HAP-1 (cell line): Measurements from ENCODE around the gene TPPP3.
A peak's percentile ranks its signal among the peaks of the same experiment; 100 is the strongest.

Experiments used
- DNase-seq, 2 experiments: peaks; one replicate each; pipeline ENCODE4 v3.0.0-alpha.2; 2016 to 2020; ENCODE audit warnings: low spot score in 2 of 2
- H3K27me3 ChIP-seq: fragments of 250-450 bp; sonication (Bioruptor Pico); 2 replicates; pipeline ENCODE4 v1.5.1; 2020; ENCODE audit warnings: low read depth, mild to moderate bottlenecking, moderate library complexity
- H3K36me3 ChIP-seq: fragments of 250-450 bp; sonication (Bioruptor Pico); replicated peaks from 2 replicates; pipeline ENCODE4 v1.5.1; 2020; ENCODE audit warnings: mild to moderate bottlenecking
- H3K4me1 ChIP-seq: fragments of 250-450 bp; sonication (Bioruptor Pico); 2 replicates; pipeline ENCODE4 v1.5.1; 2020; ENCODE audit warnings: mild to moderate bottlenecking
- H3K4me3 ChIP-seq: fragments of 250-450 bp; sonication (Bioruptor Pico); 2 replicates; pipeline ENCODE4 v1.5.1; 2020; ENCODE audit warnings: mild to moderate bottlenecking, moderate library complexity
- H3K9me3 ChIP-seq: fragments of 250-450 bp; sonication (Bioruptor Pico); 2 replicates; pipeline ENCODE4 v1.5.1; 2020; ENCODE audit warnings: mild to moderate bottlenecking, moderate library complexity
- in situ Hi-C: fragments of 300-500 bp; cut with MboI; formaldehyde crosslinking; loops from 3 replicates; pipeline ENCODE4 v1.14.3; 2020; ENCODE audit warnings: low sequenced_read_pairs, inconsistent platforms, mixed read lengths

TPPP3 gene

DNA sequence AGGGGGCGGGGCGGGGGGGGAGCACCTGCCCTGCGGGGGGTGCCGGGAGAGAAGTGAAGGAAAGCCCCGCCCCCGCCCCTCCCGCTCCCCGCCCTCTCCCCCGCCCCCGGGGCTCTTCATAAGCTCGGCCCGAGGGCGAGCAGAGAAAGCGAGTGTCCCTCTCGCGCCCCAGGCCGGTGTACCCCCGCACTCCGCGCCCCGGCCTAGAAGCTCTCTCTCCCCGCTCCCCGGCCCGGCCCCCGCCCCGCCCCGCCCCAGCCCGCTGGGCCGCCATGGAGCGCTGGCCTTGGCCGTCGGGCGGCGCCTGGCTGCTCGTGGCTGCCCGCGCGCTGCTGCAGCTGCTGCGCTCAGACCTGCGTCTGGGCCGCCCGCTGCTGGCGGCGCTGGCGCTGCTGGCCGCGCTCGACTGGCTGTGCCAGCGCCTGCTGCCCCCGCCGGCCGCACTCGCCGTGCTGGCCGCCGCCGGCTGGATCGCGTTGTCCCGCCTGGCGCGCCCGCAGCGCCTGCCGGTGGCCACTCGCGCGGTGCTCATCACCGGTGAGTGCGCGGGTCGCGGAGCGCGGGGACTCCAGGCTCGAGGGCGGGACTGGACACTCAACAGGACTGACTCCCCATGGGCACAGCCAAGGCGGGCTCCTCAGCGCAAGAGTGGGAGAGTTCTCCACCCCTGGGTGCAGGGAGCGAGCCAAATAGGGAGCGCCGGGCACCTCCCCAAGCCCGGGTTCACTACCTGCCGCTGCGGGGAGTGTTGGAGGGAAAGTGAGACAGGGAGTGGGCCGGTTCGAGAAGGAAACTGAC, 37.9 kb upstream of the TPPP3 start, which contains the start of gene HSD11B2:
Gene HSD11B2 (plus strand): TSS at position 145 of the 798 bp plus-strand sequence. CDS start 128 bp downstream, at position 273.
- H3K4me3 ChIP-seq: peak within 1 kb of the TSS; percentile 49
- in situ Hi-C loops: no loop called here
- DNase-seq: peak; percentile 74 to 92

DNA sequence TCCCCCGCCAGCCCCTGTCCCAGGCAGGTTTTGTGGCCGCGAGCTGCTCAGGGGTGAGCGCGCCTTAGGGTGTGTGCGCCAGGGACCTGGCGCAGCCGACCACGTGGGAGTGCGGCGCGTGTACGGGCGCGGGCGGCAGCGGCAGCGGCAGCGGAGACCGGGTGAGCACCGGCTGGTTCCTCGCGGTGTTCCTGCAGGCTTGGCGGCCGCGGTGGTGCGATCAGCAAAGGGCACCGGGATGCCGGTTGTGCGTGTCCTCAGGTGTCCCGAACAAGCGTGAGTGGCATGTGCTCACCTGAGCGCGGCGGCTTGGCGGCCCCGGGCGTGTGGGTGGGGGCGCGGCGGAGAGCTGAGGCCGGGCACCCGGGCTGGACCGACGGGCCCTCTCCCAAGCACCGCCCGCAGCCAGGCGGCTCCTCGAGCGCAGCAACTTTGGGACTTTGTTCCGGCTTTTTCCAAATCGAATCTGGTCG, 37.2 kb upstream of the TPPP3 start:
- no peaks in the 10 kb centered on the region for H3K9me3 ChIP-seq
- H3K36me3 ChIP-seq: no peaks in the 10 kb centered on the region
- H3K4me1 ChIP-seq: peaks cover 20% of the 10 kb centered on the region
- in situ Hi-C loops: no loop called here
- no peaks in the 10 kb centered on the region for H3K27me3 ChIP-seq
- peak overlapping the region; percentile 49 for H3K4me3 ChIP-seq
- DNase-seq: peak; percentile 14 to 60

More for the DNA sequence above, 37.9 kb upstream of the TPPP3 start, which contains the start of gene HSD11B2:
- no peaks in the 10 kb centered on the region for H3K27me3 ChIP-seq
- no peaks in the 10 kb centered on the region for H3K36me3 ChIP-seq
- peaks cover 20% of the 10 kb centered on the region for H3K4me1 ChIP-seq
- no peaks in the 10 kb centered on the region for H3K9me3 ChIP-seq

DNA sequence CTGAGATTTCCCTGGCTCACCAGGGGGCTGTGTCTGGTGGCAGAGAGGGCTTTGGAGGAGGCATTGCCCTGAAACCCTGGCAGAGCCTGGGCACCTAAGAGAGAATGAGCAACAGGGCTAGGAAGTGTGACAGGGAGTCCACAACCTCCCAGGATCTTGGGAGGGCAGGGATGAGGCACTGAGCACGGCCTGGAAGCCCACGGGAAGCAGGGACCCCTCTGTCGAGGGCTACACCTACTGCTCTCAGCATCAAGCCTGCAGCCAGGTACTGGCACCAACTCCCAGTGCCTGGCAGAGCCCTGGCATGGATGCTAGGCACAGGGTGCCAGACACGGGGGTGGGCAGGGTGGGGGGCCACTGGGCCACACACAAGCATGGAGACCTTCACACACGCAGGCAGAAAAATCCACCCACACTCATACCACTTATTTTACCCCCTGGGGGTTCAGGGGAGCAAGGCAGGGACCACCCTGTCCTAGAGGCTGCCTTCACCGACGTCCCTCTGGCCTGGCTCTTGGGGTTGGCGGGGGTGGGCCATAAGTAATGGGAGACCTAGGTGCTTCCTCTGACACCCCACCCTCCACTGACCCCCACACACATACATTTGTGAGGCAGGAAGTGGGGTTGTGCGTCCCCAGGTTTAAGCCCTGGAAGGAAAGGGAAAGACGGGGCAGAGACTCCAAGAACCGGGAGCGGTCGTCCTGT, 36.7 kb upstream of the TPPP3 start:
- no peak for DNase-seq
- peak overlapping the region; percentile 49 for H3K4me3 ChIP-seq
- H3K4me1 ChIP-seq: peaks cover 20% of the 10 kb centered on the region
- H3K27me3 ChIP-seq: no peaks in the 10 kb centered on the region
- in situ Hi-C loops: no loop called here
- H3K9me3 ChIP-seq: no peaks in the 10 kb centered on the region
- no peaks in the 10 kb centered on the region for H3K36me3 ChIP-seq

DNA sequence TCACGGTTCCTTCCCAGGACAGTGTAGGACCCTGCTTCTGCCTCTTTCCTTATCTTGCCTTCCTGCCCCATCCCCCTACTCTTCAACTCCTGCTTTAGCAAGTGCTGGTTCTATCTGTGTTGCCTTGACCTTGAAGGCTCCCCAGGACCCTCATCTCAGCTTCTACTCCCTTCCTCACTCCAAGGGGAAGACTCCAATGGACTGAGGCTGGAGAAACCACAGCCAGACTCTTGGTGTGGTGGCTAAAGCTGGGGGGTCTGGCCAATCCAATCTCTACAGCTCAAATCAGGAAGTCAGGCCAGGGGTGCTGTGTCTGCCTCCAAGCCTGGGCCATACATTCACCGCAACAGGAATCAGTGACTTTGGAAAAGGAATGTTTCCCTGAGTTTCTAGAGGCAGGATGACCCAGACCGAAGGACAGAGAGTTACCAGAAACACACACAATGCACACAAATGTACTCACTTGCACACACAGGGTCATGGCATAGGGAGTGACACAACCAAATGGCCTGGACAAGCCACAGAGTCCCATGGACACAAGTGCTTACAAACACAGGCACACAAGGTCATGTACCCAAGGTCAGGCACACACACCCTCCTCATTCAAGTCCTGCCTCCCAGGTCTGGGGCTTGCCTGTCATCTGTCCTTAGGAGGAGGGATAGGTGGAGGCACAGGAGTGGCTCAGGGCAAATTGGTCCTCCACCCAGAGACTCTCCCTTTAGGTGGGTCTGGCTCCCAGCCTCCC, 35.9 kb upstream of the TPPP3 start:
- no peak for DNase-seq
- in situ Hi-C loops: no loop called here
- H3K9me3 ChIP-seq: no peaks in the 10 kb centered on the region
- no peaks in the 10 kb centered on the region for H3K36me3 ChIP-seq
- H3K4me1 ChIP-seq: peaks cover 21% of the 10 kb centered on the region
- H3K4me3 ChIP-seq: peak overlapping the region; percentile 49
- H3K27me3 ChIP-seq: no peaks in the 10 kb centered on the region

DNA sequence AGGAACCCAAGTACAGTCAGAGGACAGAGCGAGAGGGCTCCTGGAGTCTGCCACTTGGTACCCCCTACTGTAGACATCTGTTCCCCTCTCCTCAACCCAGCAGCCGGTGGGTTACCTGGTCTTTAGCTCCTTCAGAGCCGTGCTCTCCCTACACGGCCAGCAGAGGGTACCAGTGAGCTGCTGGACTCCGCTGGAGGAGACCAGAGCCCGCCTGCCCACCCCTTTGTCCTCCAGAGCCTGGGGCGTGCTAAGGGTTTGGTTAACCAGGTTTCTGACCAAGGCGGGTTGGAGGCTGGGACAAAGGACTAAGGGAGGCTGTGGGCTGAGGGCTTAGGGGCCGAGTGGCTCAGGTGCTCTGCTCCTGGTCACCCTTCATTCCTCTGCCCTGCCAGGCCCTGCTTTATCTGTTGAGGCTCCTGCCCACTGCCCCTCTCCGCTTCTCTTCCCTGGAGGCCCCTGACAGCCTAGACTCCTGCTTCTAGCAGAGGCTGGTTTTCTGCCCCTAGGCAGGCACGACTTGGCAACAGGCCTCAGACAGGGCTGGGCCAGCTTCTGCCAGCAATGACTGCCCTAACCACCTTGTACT, 34.9 kb upstream of the TPPP3 start:
- H3K4me1 ChIP-seq: peaks cover 29% of the 10 kb centered on the region
- H3K36me3 ChIP-seq: no peaks in the 10 kb centered on the region
- peak; percentile 74 to 89 for DNase-seq
- in situ Hi-C loops: no loop called here
- no peaks in the 10 kb centered on the region for H3K27me3 ChIP-seq
- H3K9me3 ChIP-seq: no peaks in the 10 kb centered on the region
- no peak overlapping the region for H3K4me3 ChIP-seq

DNA sequence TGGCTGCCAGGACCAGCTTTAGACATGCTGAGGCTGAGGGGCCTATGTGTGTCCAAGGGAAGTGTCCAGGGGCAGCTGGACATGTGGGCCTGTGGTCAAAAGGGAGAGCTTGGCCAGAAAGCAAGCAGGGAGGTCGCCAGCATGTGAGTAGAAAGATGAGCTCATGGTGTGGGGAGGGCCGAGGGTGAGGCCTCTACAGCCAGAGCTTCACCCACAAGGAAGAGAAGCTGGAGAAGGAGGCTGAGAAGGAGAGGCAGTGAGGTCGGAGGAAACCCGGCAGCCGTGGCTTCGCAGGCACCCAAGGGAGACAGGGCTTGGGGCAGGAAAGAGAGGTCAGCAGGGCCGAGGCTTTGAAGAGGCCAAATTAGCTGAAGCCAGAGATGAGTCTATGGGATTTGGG, 33.7 kb upstream of the TPPP3 start:
- Histone ChIP-seq H3K4me3 (no peak overlapping the region), H3K4me1 (peaks cover 25% of the 10 kb centered on the region), H3K27me3 (no peaks in the 10 kb centered on the region), H3K9me3 (no peaks in the 10 kb centered on the region), H3K36me3 (no peaks in the 10 kb centered on the region)
- in situ Hi-C loops: no loop called here
- no peak for DNase-seq

DNA sequence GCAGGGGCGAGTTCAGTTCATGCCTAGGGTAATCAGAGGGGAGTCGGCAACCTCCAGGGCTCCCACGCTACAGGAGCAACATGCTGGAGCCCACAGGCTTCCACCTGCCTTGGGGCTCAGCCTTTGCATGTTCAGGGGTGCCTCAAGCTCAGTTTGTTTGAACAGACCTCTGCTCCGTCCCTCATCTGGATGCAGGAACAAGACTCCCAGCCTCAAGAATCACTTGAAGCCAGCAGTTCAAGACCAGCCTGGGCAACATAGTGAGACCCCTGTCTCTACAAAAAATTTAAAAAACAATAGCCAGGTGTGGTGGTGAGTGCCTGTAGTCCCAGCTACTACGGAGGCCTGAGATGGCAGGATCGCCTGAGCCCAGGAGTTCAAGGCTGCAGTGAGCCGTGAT, 32.7 kb upstream of the TPPP3 start:
- in situ Hi-C loops: no loop called here
- Histone ChIP-seq H3K4me1 (peaks cover 20% of the 10 kb centered on the region), H3K4me3 (no peak overlapping the region), H3K27me3 (no peaks in the 10 kb centered on the region), H3K36me3 (no peaks in the 10 kb centered on the region), H3K9me3 (no peaks in the 10 kb centered on the region)
- no peak for DNase-seq

DNA sequence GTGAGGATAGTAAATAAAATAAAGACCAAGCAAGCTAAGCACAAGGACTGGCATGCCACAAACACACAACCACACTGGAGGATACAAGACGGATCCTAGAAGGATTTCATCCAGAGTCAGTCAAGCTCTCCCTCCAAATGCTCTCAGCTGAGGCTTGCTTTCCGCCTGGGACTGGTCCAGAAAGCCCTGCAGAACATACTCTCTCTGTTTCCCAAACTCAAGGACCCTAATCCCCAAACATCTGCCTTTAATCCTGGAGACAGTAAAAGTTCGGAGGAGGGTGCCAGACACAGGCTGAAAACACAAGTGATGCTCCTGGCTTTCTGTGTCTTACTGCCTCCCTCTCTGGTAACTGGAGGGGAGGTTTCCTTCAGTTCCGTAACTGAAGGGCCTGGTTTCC, 32.3 kb upstream of the TPPP3 start:
- no peak overlapping the region for H3K4me3 ChIP-seq
- DNase-seq: no peak
- H3K36me3 ChIP-seq: no peaks in the 10 kb centered on the region
- no peaks in the 10 kb centered on the region for H3K27me3 ChIP-seq
- H3K9me3 ChIP-seq: no peaks in the 10 kb centered on the region
- in situ Hi-C loops: no loop called here
- peaks cover 20% of the 10 kb centered on the region for H3K4me1 ChIP-seq

DNA sequence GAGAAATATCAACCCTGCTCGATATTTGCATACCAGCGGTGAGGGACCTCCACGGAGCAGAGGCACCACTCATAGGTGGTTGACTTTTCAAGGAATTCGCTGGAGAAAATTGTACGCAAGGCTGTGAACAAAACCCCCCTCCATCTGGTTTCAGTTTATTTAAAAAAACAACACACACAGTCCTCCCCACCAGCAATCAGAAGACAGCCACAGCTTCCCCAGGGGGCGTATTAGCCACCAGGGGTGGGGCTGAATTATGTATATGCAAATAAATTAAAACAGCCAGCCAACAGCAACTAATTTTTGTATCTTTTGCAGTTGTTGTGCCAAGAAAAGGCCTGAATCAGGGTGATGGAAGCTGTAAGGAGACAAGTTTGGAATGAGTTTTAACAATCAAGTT, 31.8 kb upstream of the TPPP3 start:
- Histone ChIP-seq H3K36me3 (no peaks in the 10 kb centered on the region), H3K27me3 (no peaks in the 10 kb centered on the region), H3K4me3 (no peak overlapping the region), H3K9me3 (no peaks in the 10 kb centered on the region), H3K4me1 (peaks cover 17% of the 10 kb centered on the region)
- no peak for DNase-seq
- in situ Hi-C loops: no loop called here

DNA sequence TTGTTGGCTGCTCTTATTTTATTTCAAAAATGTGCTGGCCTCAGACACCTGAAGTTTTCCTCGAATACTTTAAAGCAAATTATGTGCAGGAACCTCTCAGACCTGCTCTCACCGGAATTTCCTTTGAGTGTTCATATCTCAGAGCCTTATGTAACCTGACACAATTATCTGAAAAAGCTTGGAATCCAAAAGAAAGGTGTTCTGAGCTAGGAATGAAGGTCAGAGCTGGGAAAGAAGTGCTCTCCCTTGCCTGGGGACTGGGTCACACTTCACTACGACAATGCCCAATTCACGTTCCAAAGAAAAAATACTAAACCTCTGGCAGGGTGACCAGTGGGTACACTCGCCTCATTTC, 30.9 kb upstream of the TPPP3 start:
- H3K36me3 ChIP-seq: no peaks in the 10 kb centered on the region
- H3K9me3 ChIP-seq: no peaks in the 10 kb centered on the region
- DNase-seq: no peak
- no peak overlapping the region for H3K4me3 ChIP-seq
- peaks cover 14% of the 10 kb centered on the region for H3K4me1 ChIP-seq
- H3K27me3 ChIP-seq: no peaks in the 10 kb centered on the region
- in situ Hi-C loops: no loop called here

DNA sequence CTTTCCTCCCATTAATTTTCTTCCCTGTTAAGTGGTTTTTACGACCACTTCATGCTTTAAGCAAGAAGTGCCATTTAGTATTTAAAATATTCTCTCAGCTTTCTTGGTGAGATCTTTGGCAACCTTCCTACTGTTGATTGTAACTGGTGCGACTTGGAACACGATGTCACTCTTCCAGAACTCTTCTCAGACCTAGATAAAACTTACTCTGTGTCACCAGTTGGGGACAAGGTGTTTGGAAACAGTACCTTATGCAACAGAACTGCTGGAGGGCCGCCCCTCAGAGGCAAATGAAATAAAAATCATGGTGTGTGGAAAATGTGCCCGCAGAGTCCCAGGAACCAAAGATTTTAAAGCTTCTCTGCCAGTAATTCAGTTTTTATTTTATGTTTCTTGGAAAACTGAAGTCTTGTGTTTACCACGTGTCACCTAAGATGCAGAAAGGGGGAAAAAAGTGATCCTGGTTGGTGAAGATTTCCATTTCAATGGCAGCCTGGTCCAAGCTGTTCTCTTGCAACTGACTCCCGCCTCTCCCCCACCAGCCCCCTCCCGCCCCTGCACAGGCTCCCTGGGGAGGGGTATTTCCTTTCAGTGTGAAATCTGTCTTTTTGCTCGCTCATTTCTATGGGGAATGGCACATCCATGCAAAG, 30.4 kb upstream of the TPPP3 start:
- Histone ChIP-seq H3K9me3 (no peaks in the 10 kb centered on the region), H3K27me3 (no peaks in the 10 kb centered on the region), H3K4me3 (no peak overlapping the region), H3K36me3 (no peaks in the 10 kb centered on the region), H3K4me1 (peaks cover 14% of the 10 kb centered on the region)
- in situ Hi-C loops: no loop called here
- DNase-seq: peak in 1 of 2 experiments; percentile 57

DNA sequence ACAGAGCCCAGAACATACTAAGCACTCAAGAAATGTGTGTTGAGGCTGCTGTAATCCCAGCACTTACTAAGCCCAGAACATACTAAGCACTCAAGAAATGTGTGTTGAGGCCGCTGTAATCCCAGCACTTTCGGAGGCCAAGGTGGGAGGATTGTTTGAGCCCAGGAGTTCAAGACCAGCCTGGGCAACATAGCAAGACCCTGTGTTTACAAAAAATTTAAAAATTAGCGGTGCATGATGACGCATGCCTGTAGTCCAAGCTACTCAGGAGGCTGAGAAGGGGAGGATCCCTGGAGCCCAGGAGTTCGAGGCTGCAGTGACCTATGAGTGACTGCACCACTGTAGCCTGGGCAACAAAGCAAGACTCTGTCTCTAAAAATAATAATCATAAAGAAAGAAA, 29.7 kb upstream of the TPPP3 start:
- no peak overlapping the region for H3K4me3 ChIP-seq
- peaks cover 11% of the 10 kb centered on the region; the same call in 1 of the 2 replicates for H3K4me1 ChIP-seq
- H3K36me3 ChIP-seq: no peaks in the 10 kb centered on the region
- H3K27me3 ChIP-seq: no peaks in the 10 kb centered on the region
- in situ Hi-C loops: no loop called here
- DNase-seq: no peak
- H3K9me3 ChIP-seq: no peaks in the 10 kb centered on the region

DNA sequence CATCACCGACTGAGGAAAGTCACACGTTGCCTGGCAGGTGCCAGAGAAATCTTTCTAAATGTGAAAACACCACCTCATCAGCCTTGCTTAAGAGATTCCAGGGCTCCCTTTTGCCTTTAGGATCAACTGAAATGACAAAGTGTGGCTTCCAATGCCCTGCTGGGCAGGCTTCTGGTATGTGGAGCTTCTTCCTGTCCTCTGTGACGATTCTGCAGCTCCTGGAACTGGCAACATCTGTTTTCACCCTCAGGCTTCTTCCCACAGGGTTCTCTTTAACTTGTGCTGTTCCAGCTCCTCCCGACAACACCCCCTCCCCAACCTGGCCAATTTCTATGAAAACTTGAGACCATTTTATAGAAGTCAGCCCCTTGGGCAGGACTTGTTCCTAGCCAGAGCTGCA, 27.7 kb upstream of the TPPP3 start:
- H3K36me3 ChIP-seq: no peaks in the 10 kb centered on the region
- H3K4me3 ChIP-seq: no peak overlapping the region
- no peak for DNase-seq
- in situ Hi-C loops: no loop called here
- H3K27me3 ChIP-seq: no peaks in the 10 kb centered on the region
- H3K9me3 ChIP-seq: no peaks in the 10 kb centered on the region
- H3K4me1 ChIP-seq: peaks cover 15% of the 10 kb centered on the region; the same call in 1 of the 2 replicates
